Fibroblast of skin of scalp (primary cell): ENCODE data around the gene LGI4.
"Not testable (repeated sequence)": the region's sequence is repeated elsewhere in the genome, so short reads cannot be mapped to it uniquely, and the experiment has no call there.

Experiments used
- DNase-seq: peaks from one replicate; pipeline ENCODE4 v3.0.0-alpha.2; 2013

Gene LGI4

GRCh38 chr19:35141837-35142605 is 7.2 kb upstream of the LGI4 start:
- DNase-seq, result no peak

- peak; percentile 92 for DNase-seq
Measured at GRCh38 chr19:35140962-35141836, 6.3 kb upstream of the LGI4 start.

- DNase-seq, result no peak
Measured at GRCh38 chr19:35140207-35140961, 5.5 kb upstream of the LGI4 start.

GRCh38 chr19:35138305-35138892 is 3.5 kb upstream of the LGI4 start, which contains the start of gene FXYD1:
FXYD1 (plus strand) TSS chr19:35138824; CDS start chr19:35140080, 1,256 bp downstream.
- no peak for DNase-seq

GRCh38 chr19:35136977-35137702 is 2.3 kb upstream of the LGI4 start:
- DNase-seq, result no peak

GRCh38 chr19:35136231-35136630 is 1.4 kb upstream of the LGI4 start:
- no peak for DNase-seq

GRCh38 chr19:35135389-35135909 is 590 bp upstream of the LGI4 start:
- peak; percentile 69 for DNase-seq

- no peak for DNase-seq
Measured at GRCh38 chr19:35133826-35134225, 1.0 kb downstream of the LGI4 start.

GRCh38 chr19:35132254-35132653 is 2.6 kb downstream of the LGI4 start:
- no peak for DNase-seq

GRCh38 chr19:35130761-35131720 is 3.8 kb downstream of the LGI4 start:
- no peak for DNase-seq

GRCh38 chr19:35129724-35130274 is 5.1 kb downstream of the LGI4 start:
- DNase-seq, result not testable (repeated sequence)

GRCh38 chr19:35128398-35129057 is 6.3 kb downstream of the LGI4 start:
- no peak for DNase-seq

- DNase-seq, result no peak
Measured at GRCh38 chr19:35127871-35128270, 7.0 kb downstream of the LGI4 start.

- DNase-seq, result no peak
Measured at GRCh38 chr19:35126624-35126959, 8.3 kb downstream of the LGI4 start.

- no peak for DNase-seq
Measured at GRCh38 chr19:35125749-35126623, 8.9 kb downstream of the LGI4 start.

GRCh38 chr19:35125270-35125717 is 9.6 kb downstream of the LGI4 start:
- no peak for DNase-seq

- DNase-seq, result peak; percentile 97
Measured at GRCh38 chr19:35124098-35125060, 10.5 kb downstream of the LGI4 start.
